DOHH2 (cell line): ENCODE data around the gene GSAP.

ENCODE experiments used
- H3F3A ChIP-seq: fragments of 200-600 bp; sonication (generic), shearing (Covaris generic); 2 replicates; pipeline ENCODE4 v1.6.0; 2016; ENCODE audit warnings: antibody characterized with exemption, mild to moderate bottlenecking; ENCODE audit not compliant: control insufficient read depth, insufficient read depth
- H3K27ac ChIP-seq: fragments of 200-600 bp; sonication (generic); 2 replicates; pipeline ENCODE4 v1.5.1; 2014; ENCODE audit warnings: low read depth, mild to moderate bottlenecking, low read length, moderate library complexity
- H3K27me3 ChIP-seq: fragments of 200-600 bp; sonication (generic); 2 replicates; pipeline ENCODE4 v1.6.1; 2014; ENCODE audit warnings: mild to moderate bottlenecking, low read length, mixed read lengths; ENCODE audit not compliant: control insufficient read depth
- H3K36me3 ChIP-seq: fragments of 200-600 bp; sonication (generic); 2 replicates; pipeline ENCODE4 v1.6.1; 2014; ENCODE audit warnings: mild to moderate bottlenecking, low read length, moderate library complexity, mixed read lengths; ENCODE audit not compliant: control insufficient read depth
- H3K4me1 ChIP-seq: fragments of 200-600 bp; sonication (generic); 2 replicates; pipeline ENCODE4 v1.6.1; 2014; ENCODE audit warnings: mild to moderate bottlenecking, low read length, mixed read lengths; ENCODE audit not compliant: control insufficient read depth
- H3K4me2 ChIP-seq: fragments of 200-600 bp; sonication (generic); 2 replicates; pipeline ENCODE4 v1.6.0; 2014; ENCODE audit warnings: mild to moderate bottlenecking, low read length, moderate library complexity
- H3K4me3 ChIP-seq: fragments of 200-600 bp; sonication (generic); 2 replicates; pipeline ENCODE4 v1.5.1; 2014; ENCODE audit warnings: mild to moderate bottlenecking, low read length, mixed read lengths
- H3K79me2 ChIP-seq: fragments of 200-600 bp; sonication (generic); 2 replicates; pipeline ENCODE4 v1.6.1; 2014; ENCODE audit warnings: mild to moderate bottlenecking, low read length, mixed read lengths; ENCODE audit not compliant: control insufficient read depth
- H3K9me2 ChIP-seq: fragments of 200-600 bp; sonication (generic); replicated peaks from 2 replicates; pipeline ENCODE4 v1.6.1; 2014; ENCODE audit warnings: mild to moderate bottlenecking, low read length, mixed read lengths; ENCODE audit not compliant: control insufficient read depth
- H3K9me3 ChIP-seq: fragments of 200-600 bp; sonication (generic); 2 replicates; pipeline ENCODE4 v1.6.1; 2014; ENCODE audit warnings: antibody characterized with exemption, low read length, mixed read lengths; ENCODE audit not compliant: control insufficient read depth, insufficient read depth
- H4K20me1 ChIP-seq: fragments of 200-600 bp; sonication (generic); 2 replicates; pipeline ENCODE4 v1.6.0; 2014; ENCODE audit warnings: low read depth, mild to moderate bottlenecking, antibody characterized with exemption, low read length, moderate library complexity; ENCODE audit not compliant: control insufficient read depth, insufficient read depth
- CTCF ChIP-seq: fragments of 200-600 bp; sonication (generic); IDR thresholded peaks from one replicate; pipeline ENCODE4 v1.5.1; 2014; ENCODE audit warnings: antibody characterized with exemption, mild to moderate bottlenecking, low read depth, low read length; ENCODE audit not compliant: poor library complexity, severe bottlenecking
- EZH2phosphoT487 ChIP-seq: fragments of 200-600 bp; sonication (generic); IDR thresholded peaks from 2 replicates; pipeline ENCODE4 v1.6.1; 2017; ENCODE audit warnings: borderline replicate concordance, mild to moderate bottlenecking, antibody characterized with exemption, low read length, moderate library complexity, mixed read lengths

Gene GSAP

DNA sequence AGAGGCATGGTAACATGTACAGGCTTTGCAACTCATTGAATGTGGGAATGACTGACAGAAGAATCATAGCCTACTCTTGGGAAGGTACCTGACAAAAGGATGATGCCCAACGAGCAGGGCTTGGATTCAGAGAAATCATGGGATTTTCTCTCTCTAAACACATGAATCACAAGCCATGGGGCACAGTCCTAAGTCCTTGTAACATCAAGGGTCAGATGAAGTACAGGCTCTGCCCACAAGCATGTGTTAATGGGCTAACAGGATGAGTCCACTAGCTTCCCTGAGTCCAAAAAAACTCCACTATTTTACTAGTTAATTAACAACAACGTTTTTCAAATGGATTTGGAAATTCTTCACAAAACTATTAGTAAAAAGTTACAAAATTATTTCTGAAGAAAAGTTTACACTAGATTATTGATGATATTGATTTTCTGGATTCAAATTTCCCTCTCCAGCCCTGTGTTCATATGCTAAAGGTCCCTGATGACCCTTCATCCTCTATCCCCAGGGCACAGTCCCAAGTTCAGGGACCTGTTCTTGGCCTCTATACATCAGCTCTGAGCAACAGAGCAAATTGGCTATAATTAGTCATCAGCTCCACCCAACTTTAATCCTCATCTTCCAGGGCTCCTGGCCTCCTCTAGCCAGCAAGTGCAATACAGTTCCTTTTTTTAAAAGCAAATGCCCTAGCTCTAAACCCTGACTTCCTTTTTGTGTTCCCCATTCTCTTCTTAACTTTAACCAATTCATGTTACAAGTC lies 99.8 kb downstream of the GSAP start:
- Histone ChIP-seq H3K36me3 (no peaks in the 10 kb centered on the region), H3K79me2 (no peaks in the 10 kb centered on the region), H3K27me3 (peaks cover 4% of the 10 kb centered on the region; the same call in 1 of the 2 replicates), H3F3A (no peaks in the 10 kb centered on the region), H3K27ac (no peak overlapping the region), H3K4me3 (no peak overlapping the region), H3K4me1 (no peaks in the 10 kb centered on the region), H3K9me2 (no peaks in the 10 kb centered on the region), H4K20me1 (no peaks in the 10 kb centered on the region), H3K4me2 (no peak overlapping the region), H3K9me3 (no peaks in the 10 kb centered on the region)
- TF ChIP-seq EZH2phosphoT487, result no peak
- TF ChIP-seq CTCF, result no peak

DNA sequence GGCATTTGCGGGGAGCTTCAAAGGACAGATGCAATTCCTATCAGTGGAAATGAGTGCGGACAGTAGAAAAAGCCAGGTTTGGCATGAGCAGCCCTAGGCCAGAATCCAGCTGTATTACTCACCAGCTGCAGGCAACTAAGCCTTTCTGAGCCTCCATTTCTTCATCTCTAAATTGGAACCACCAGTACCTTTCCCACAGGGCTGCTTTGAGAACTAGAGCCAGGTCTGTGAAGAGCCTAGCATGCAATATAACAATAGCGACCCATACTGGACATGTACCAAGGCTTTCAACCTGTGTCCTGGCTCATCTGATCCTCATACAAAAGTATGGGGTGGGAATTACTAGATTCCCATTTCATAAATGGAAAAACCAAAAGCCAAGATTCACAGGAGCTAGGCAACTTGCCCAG lies 101.0 kb downstream of the GSAP start:
- Histone ChIP-seq H3K4me3 (no peak overlapping the region), H3F3A (no peaks in the 10 kb centered on the region), H3K27me3 (peaks cover 4% of the 10 kb centered on the region; the same call in 1 of the 2 replicates), H3K27ac (no peak overlapping the region), H3K79me2 (no peaks in the 10 kb centered on the region), H3K4me1 (no peaks in the 10 kb centered on the region), H3K9me2 (no peaks in the 10 kb centered on the region), H3K9me3 (no peaks in the 10 kb centered on the region), H3K4me2 (no peak overlapping the region), H4K20me1 (no peaks in the 10 kb centered on the region), H3K36me3 (no peaks in the 10 kb centered on the region)
- TF ChIP-seq CTCF (no peak), EZH2phosphoT487 (no peak)

DNA sequence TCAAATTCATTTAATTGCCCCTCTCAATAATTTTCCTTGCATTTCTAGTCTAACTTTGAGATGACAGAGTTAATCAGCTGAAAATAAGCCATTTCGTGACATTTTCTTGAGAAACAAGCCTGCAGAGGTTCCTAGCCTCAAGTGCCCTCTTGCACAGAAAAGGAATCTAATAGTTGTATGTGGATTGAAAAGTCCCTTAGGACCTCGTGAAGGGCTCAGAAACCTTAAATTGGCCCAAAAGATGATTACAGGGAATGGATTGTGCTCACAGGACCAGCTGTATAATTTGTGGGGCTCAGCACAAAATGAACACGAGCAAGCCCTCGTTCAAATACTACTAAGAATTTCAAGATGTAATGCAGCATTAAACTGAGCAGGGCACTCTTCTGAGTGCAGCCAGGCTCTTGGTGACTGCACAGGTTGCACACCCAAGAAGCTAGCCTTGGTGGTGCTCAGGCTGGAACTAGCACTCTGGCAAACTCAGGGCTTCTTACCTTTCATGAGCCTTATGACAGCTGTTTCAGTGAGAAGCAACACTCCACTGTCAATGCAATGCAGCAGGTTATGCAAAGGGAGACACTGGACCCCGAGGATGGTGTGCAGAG lies 102.2 kb downstream of the GSAP start:
- Histone ChIP-seq H3K27me3 (peaks cover 4% of the 10 kb centered on the region; the same call in 1 of the 2 replicates), H4K20me1 (no peaks in the 10 kb centered on the region), H3K4me2 (no peak overlapping the region), H3K27ac (no peak overlapping the region), H3F3A (no peaks in the 10 kb centered on the region), H3K36me3 (no peaks in the 10 kb centered on the region), H3K9me2 (no peaks in the 10 kb centered on the region), H3K4me3 (no peak overlapping the region), H3K4me1 (no peaks in the 10 kb centered on the region), H3K9me3 (no peaks in the 10 kb centered on the region), H3K79me2 (no peaks in the 10 kb centered on the region)
- TF ChIP-seq EZH2phosphoT487 (no peak), CTCF (no peak)
